Common myeloid progenitor, CD34-positive (primary cell): Measurements from ENCODE around the gene PIWIL4.
A peak's percentile ranks its signal among the peaks of the same experiment; 100 is the strongest.
"Not testable (repeated sequence)": the region's sequence is repeated elsewhere in the genome, so short reads cannot be mapped to it uniquely, and the experiment has no call there.

Experiments used
- CTCF ChIA-PET: fragments of 350-600 bp; sonication (Branson Sonifier 250); formaldehyde crosslinking; loops from one replicate; lab custom pipeline; 2021; ENCODE audit warnings: antibody characterized with exemption; lab: Charles Lee
- POLR2A ChIA-PET: fragments of 350-600 bp; sonication (Branson Sonifier 250); formaldehyde crosslinking; loops from one replicate; lab custom pipeline; 2021; ENCODE audit warnings: antibody characterized with exemption; lab: Charles Lee
- DNase-seq, 3 donors: peaks; one replicate each; pipeline versions ENCODE4 v3.0.0 to v3.0.0-alpha.2; 2013
- H3K27ac ChIP-seq, 2 experiments: 1 replicate in 1 of 2; 2 replicates in 1 of 2; pipeline ENCODE4 v1.7.0; 2013; ENCODE audit warnings: inconsistent platforms in 2 of 2, low read length in 2 of 2, mild to moderate bottlenecking in 2 of 2, low read depth in 1 of 2, moderate library complexity in 1 of 2; ENCODE audit not compliant: severe bottlenecking in 2 of 2, insufficient read depth in 1 of 2, poor library complexity in 1 of 2
- H3K27me3 ChIP-seq, 5 experiments: replicated peaks in 2 of 5; 1 replicate in 3 of 5; 2 replicates in 2 of 5; pipeline versions ENCODE4 v1.6.1 to v1.7.0; 2013; ENCODE audit warnings: low read length in 4 of 5, mild to moderate bottlenecking in 2 of 5, moderate library complexity in 2 of 5, inconsistent platforms in 1 of 5; ENCODE audit not compliant: insufficient read depth in 5 of 5, control insufficient read depth in 4 of 5
- H3K36me3 ChIP-seq, 4 experiments: 1 replicate in 2 of 4; 2 replicates in 2 of 4; pipeline versions ENCODE4 v1.6.1 to v1.7.0; 2013; ENCODE audit warnings: low read length in 3 of 4, control low read depth in 1 of 4, mild to moderate bottlenecking in 1 of 4; ENCODE audit not compliant: control insufficient read depth in 4 of 4, insufficient read depth in 4 of 4
- H3K4me1 ChIP-seq, 4 experiments: 1 replicate in 3 of 4; 2 replicates in 1 of 4; pipeline versions ENCODE4 v1.6.1 to v1.7.1; 2013; ENCODE audit warnings: low read length in 3 of 4, mild to moderate bottlenecking in 3 of 4, control low read depth in 1 of 4, inconsistent platforms in 1 of 4, moderate library complexity in 1 of 4; ENCODE audit not compliant: control insufficient read depth in 4 of 4, insufficient read depth in 4 of 4; ENCODE audit errors: control extremely low read depth in 1 of 4
- H3K4me3 ChIP-seq, 7 experiments: 1 replicate in 4 of 7; 2 replicates in 3 of 7; pipeline versions ENCODE4 v1.5.1 to v1.7.0; 2013; ENCODE audit warnings: mild to moderate bottlenecking in 7 of 7, low read length in 6 of 7, moderate library complexity in 6 of 7, inconsistent platforms in 2 of 7, low read depth in 2 of 7, control low read depth in 1 of 7; ENCODE audit not compliant: insufficient read depth in 4 of 7, control insufficient read depth in 1 of 7; ENCODE audit errors: extremely low read depth in 1 of 7
- H3K9me3 ChIP-seq, 5 experiments: 1 replicate in 4 of 5; 2 replicates in 1 of 5; pipeline versions ENCODE4 v1.6.1 to v1.7.1; 2013; ENCODE audit warnings: low read length in 4 of 5, mild to moderate bottlenecking in 2 of 5, inconsistent platforms in 1 of 5, low read depth in 1 of 5, moderate library complexity in 1 of 5; ENCODE audit not compliant: control insufficient read depth in 4 of 5, insufficient read depth in 2 of 5; ENCODE audit errors: control extremely low read depth in 1 of 5
- WGBS: methylation state at CpG from one replicate; pipeline ENCODE4 v1.1.5; 2013; ENCODE audit not compliant: insufficient coverage; 5-methylcytosine and 5-hydroxymethylcytosine counted together

PIWIL4 gene

DNA sequence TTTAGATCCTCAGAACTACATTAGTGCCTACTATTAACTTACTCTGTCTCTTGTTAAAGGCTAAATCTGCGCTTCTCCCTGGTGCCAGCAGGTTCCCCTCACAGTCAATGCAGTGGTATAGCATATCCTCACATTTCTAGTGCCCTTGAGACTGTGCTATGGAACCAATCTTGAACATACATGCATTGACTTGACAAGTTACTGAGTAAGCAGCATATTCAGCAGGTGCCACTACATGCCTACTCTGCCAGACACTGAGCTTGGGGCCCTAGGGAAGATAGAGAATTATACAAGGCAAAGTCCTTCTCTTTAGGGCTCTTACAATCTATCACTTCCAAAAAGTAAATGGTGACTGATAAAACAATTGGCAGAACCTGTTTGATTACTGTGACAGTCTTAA is 20.3 kb upstream of the PIWIL4 start:
- H3K4me1 ChIP-seq: peaks cover 26 to 61% (median 43%) of the 10 kb centered on the region in 4 experiments
- ChIA-PET CTCF (interaction anchor here (0.9 to 1.6 kb wide), 4 partner anchors 10 to 50 kb away, joined by 3 to 5 read pairs (median 3); no protein-coding TSS in a partner anchor), POLR2A (no interaction called here)
- peak in 1 of 3 donors; percentile 21 for DNase-seq
- WGBS: 100% methylated on average over 1 of the region's 1 CpG
- H3K4me3 ChIP-seq: peak overlapping the region in 3 of 7 experiments; percentile 38 to 74 (median 53)
- H3K27ac ChIP-seq: no peak overlapping the region
- no peaks in the 10 kb centered on the region for H3K9me3 ChIP-seq
- no peaks in the 10 kb centered on the region for H3K27me3 ChIP-seq
- H3K36me3 ChIP-seq: peaks cover 3 to 16% (median 14%) of the 10 kb centered on the region in 4 experiments

DNA sequence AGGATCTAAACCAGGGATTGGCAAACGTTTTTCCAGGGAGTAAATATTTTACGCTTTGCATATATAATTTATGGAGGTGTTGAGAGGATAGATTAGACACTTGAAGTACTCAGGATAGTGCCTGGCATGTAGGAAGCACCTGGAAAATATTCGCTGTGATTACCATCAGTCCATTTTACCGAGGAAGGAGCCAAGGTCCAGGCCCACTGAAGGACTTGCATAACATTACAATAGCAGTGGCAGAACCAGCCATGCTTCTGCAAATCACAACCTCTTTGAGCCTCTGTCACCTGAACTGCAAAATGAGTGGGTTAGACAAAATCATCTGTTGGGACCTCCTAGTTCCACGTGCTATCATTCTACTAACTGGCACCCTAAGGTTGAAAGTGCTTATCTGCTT is 18.0 kb upstream of the PIWIL4 start:
- Histone ChIP-seq H3K36me3 (peaks cover 3 to 16% (median 14%) of the 10 kb centered on the region in 4 experiments), H3K4me1 (peaks cover 26 to 53% (median 35%) of the 10 kb centered on the region in 4 experiments), H3K4me3 (no peak overlapping the region), H3K27ac (no peak overlapping the region), H3K9me3 (no peaks in the 10 kb centered on the region), H3K27me3 (no peaks in the 10 kb centered on the region)
- POLR2A ChIA-PET: no interaction called here
- WGBS: 61% methylated on average over 5 of the region's 5 CpGs
- DNase-seq: no peak
- CTCF ChIA-PET: interaction anchor here (0.6 kb wide), 1 partner anchor 12 kb away, joined by 4 read pairs; no protein-coding TSS in a partner anchor

DNA sequence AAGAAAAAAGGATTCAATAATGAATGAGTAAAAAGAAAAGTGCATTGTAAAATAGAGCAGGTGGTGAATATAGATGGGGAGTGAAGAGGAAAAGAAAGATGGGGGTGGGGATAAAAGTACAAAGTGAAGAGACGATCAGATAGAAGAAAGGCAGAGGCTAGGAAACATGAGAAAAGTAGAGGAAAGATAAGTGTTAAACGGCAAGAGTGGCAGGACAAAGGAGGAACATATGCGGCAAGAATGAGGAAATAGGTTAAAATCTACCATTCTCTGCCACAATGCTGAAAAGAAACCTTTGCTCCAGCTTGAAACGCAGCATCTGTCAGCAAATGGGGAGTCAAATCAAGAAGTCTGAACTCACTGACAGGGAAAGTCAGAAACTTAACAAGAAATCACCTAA is 16.7 kb upstream of the PIWIL4 start:
- Histone ChIP-seq H3K27ac (no peak overlapping the region), H3K9me3 (no peaks in the 10 kb centered on the region), H3K4me3 (peak overlapping the region in 1 of 7 experiments; percentile 40), H3K4me1 (peaks cover 22 to 41% (median 25%) of the 10 kb centered on the region in 4 experiments), H3K36me3 (peaks cover 3 to 13% (median 12%) of the 10 kb centered on the region in 4 experiments), H3K27me3 (no peaks in the 10 kb centered on the region)
- ChIA-PET CTCF (interaction anchor here (1.4 kb wide), 1 partner anchor 73 kb away, joined by 3 read pairs; no protein-coding TSS in a partner anchor), POLR2A (no interaction called here)
- WGBS: 6% methylated on average over 4 of the region's 4 CpGs
- DNase-seq: peak in 2 of 3 donors; percentile 36 to 48

DNA sequence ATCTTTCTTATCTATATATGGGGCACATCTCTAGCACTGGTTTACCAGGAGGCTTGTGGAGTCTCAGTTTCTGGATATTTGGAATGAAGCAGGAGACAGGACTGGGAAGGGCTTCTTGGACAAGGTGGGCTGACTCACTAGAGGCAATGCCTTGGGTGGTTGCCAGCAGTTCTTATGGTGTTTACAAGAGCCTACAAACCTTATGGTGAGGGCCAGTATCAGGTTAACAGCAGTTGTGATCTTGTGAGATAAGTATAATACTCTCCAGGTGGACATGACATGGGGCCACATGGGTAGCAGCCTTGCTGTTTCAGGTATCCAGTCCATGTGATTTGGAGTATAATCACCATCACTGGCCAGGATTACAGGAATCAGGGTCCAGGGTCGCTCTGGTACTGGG is 13.2 kb upstream of the PIWIL4 start:
- Histone ChIP-seq H3K36me3 (peaks cover 0 to 3% (median 1%) of the 10 kb centered on the region in 4 experiments), H3K4me3 (no peak overlapping the region), H3K27me3 (no peaks in the 10 kb centered on the region), H3K9me3 (no peaks in the 10 kb centered on the region), H3K4me1 (peaks cover 9 to 26% (median 15%) of the 10 kb centered on the region in 4 experiments), H3K27ac (no peak overlapping the region)
- ChIA-PET CTCF (interaction anchor here (1.8 to 2.4 kb wide), 2 partner anchors 11 to 42 kb away, joined by 3 to 10 read pairs; no protein-coding TSS in a partner anchor), POLR2A (no interaction called here)
- DNase-seq: no peak
- WGBS: no CpG with 5 or more reads among the region's 1 CpG

DNA sequence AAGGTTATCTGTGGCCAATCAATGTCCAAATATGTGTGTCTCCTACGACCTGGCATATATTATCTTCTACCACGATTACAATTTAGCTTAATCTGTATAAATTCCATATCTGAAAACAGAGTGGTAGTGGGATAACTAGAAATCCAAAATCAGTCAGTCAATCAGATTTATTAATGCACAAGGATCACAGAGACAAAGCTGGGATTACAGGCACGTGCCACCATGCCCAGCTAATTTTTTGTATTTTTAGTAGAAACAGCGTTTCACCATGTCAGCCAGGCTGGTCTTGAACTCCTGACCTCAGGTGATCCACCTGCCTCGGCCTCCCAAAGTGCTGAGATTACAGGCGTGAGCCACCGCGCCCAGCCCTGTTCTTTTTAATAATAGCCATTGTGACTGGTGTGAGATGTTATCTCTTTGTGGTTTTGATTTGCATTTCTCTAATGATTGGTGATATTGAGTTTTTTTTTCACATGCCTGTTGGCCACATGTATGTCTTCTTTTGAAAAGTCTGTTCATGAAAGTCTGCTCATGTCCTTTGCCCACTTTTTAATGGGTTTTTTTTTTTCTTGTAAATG is 11.3 kb upstream of the PIWIL4 start:
- CTCF ChIA-PET: interaction anchor here (0.9 to 2.4 kb wide), 3 partner anchors 9 to 43 kb away, joined by 3 to 10 read pairs (median 5); no protein-coding TSS in a partner anchor
- H3K27me3 ChIP-seq, H3K27ac ChIP-seq, POLR2A ChIA-PET, DNase-seq, H3K9me3 ChIP-seq, H3K4me3 ChIP-seq, H3K36me3 ChIP-seq: not testable (repeated sequence)
- H3K4me1 ChIP-seq: peaks cover under 1 to 16% (median 14%) of the 10 kb centered on the region in 4 experiments
- 93% methylated on average over 6 of the region's 8 CpGs for WGBS

DNA sequence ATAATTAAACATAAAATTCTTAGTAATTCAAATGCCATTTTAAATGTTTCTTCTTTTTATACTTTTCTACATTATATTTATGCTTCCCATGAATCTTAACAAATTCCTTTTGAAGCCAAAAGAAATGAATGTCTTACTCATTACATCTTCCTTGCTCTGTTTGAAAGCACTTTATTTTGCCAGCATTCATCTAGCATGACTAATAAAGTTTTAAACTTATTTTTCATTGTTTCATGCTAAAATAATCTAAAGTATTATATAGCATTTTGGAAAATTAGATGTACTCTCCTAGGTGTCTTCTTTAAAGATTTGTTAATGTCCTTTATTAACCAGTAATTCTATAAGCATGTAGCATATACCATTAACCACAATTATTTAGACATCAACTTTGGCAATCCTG is 9.7 kb upstream of the PIWIL4 start:
- no peak overlapping the region for H3K27ac ChIP-seq

DNA sequence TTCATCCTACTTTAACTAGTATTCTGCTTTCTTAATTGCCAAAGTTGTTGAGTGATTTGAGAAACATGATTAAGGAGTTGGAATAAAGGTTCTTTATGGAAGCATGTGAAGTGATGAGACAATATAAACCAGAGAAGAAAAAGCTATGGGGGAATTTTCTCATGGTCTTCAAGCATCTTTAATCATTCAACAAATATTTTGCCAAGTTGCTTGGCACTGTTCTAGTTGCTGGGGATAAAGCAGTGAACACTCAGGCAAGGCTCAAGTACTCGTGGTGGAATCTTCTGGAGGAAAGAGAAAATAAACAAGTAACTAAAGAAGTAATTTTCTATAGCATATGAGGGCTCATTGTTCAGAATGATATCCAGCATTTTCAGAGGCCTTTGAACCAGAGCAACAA is 9.2 kb upstream of the PIWIL4 start:
- ChIA-PET CTCF (no interaction called here), POLR2A (no interaction called here)
- H3K9me3 ChIP-seq: no peaks in the 10 kb centered on the region
- no CpG with 5 or more reads among the region's 1 CpG for WGBS
- no peak overlapping the region for H3K27ac ChIP-seq
- DNase-seq: no peak
- H3K4me1 ChIP-seq: peaks cover 0 to 16% (median 13%) of the 10 kb centered on the region in 4 experiments
- no peak overlapping the region for H3K4me3 ChIP-seq
- H3K27me3 ChIP-seq: no peaks in the 10 kb centered on the region
- no peaks in the 10 kb centered on the region for H3K36me3 ChIP-seq

More for the DNA sequence above, 9.7 kb upstream of the PIWIL4 start:
- peaks cover 0 to 16% (median 13%) of the 10 kb centered on the region in 4 experiments for H3K4me1 ChIP-seq
- H3K36me3 ChIP-seq: no peaks in the 10 kb centered on the region
- CTCF ChIA-PET: no interaction called here
- no peaks in the 10 kb centered on the region for H3K27me3 ChIP-seq
- no peak for DNase-seq
- POLR2A ChIA-PET: no interaction called here
- H3K4me3 ChIP-seq: no peak overlapping the region
- no peaks in the 10 kb centered on the region for H3K9me3 ChIP-seq
